PFSK-1 (cell line): ENCODE data around the gene FAM180A.

Source experiments
- FOXP2 ChIP-seq: optimal IDR thresholded peaks from 2 replicates; pipeline ENCODE3; 2011; ENCODE audit warnings: borderline replicate concordance, control low read depth, inconsistent platforms; ENCODE audit not compliant: insufficient read depth; ENCODE audit errors: extremely low read length, extremely low read depth
- POLR2AphosphoS5 ChIP-seq: IDR thresholded peaks from 2 replicates; pipeline ENCODE4 v1.6.1; 2012; ENCODE audit warnings: low read depth, mild to moderate bottlenecking, control low read depth, low read length, moderate library complexity
- REST ChIP-seq, 2 experiments: IDR thresholded peaks; 2 replicates each; pipeline versions ENCODE4 v1.6.1 to v1.8.0; 2011 to 2012; ENCODE audit warnings: low read depth in 2 of 2, low read length in 2 of 2, control low read depth in 1 of 2, inconsistent platforms in 1 of 2, mild to moderate bottlenecking in 1 of 2, moderate library complexity in 1 of 2; ENCODE audit not compliant: insufficient read depth in 1 of 2
- SIN3A ChIP-seq: IDR thresholded peaks from 2 replicates; pipeline ENCODE4 v1.6.1; 2012; ENCODE audit warnings: mild to moderate bottlenecking, low read length, moderate library complexity, borderline replicate concordance; ENCODE audit not compliant: insufficient read depth
- TAF1 ChIP-seq: IDR thresholded peaks from 2 replicates; pipeline ENCODE4 v1.6.1; 2012; ENCODE audit warnings: low read length, control low read depth, borderline replicate concordance; ENCODE audit not compliant: insufficient read depth

Gene FAM180A

GRCh38 chr7:135755351-135755753, 6.7 kb upstream of the FAM180A start:
- no peak for TF ChIP-seq POLR2AphosphoS5
- no peak for TF ChIP-seq FOXP2
- TF ChIP-seq SIN3A, result no peak
- TF ChIP-seq TAF1, result no peak
- TF ChIP-seq REST (IDR thresholded peaks at IDR 0.05; ENCODE audit: insufficient read depth in 1 of 2, low read depth in 2 of 2, low read length in 2 of 2), result no peak

GRCh38 chr7:135753616-135754413, 5.2 kb upstream of the FAM180A start:
- TF ChIP-seq FOXP2 (no peak), REST (IDR thresholded peaks at IDR 0.05; ENCODE audit: insufficient read depth in 1 of 2, low read depth in 2 of 2, low read length in 2 of 2) (no peak), SIN3A (no peak), POLR2AphosphoS5 (no peak), TAF1 (no peak)

- no peak for TF ChIP-seq POLR2AphosphoS5
- no peak for TF ChIP-seq FOXP2
- no peak for TF ChIP-seq TAF1
- TF ChIP-seq SIN3A, result no peak
- TF ChIP-seq REST (IDR thresholded peaks at IDR 0.05; ENCODE audit: insufficient read depth in 1 of 2, low read depth in 2 of 2, low read length in 2 of 2), result no peak
These were observed 1.2 kb downstream of the FAM180A start for GRCh38 chr7:135747366-135747765.

- TF ChIP-seq POLR2AphosphoS5, result no peak
- TF ChIP-seq FOXP2, result no peak
- no peak for TF ChIP-seq TAF1
- TF ChIP-seq REST (IDR thresholded peaks at IDR 0.05; ENCODE audit: insufficient read depth in 1 of 2, low read depth in 2 of 2, low read length in 2 of 2), result no peak
- no peak for TF ChIP-seq SIN3A
These were observed 2.8 kb downstream of the FAM180A start for GRCh38 chr7:135745703-135746312.
